ENCODE results near the gene PYROXD2. TPM values are rescaled to one million over a fixed set of nuclear protein-coding genes. Genes with fewer than 3 reads are reported as not detected.
"Not testable (repeated sequence)": the region's sequence is repeated elsewhere in the genome, so short reads cannot be mapped to it uniquely, and the experiment has no call there.

PYROXD2 gene
- polyA plus RNA-seq, 6 donors from 2014 or later: 0.35 to 4.2 (median 1.6) TPM; not detected in 1

DNA sequence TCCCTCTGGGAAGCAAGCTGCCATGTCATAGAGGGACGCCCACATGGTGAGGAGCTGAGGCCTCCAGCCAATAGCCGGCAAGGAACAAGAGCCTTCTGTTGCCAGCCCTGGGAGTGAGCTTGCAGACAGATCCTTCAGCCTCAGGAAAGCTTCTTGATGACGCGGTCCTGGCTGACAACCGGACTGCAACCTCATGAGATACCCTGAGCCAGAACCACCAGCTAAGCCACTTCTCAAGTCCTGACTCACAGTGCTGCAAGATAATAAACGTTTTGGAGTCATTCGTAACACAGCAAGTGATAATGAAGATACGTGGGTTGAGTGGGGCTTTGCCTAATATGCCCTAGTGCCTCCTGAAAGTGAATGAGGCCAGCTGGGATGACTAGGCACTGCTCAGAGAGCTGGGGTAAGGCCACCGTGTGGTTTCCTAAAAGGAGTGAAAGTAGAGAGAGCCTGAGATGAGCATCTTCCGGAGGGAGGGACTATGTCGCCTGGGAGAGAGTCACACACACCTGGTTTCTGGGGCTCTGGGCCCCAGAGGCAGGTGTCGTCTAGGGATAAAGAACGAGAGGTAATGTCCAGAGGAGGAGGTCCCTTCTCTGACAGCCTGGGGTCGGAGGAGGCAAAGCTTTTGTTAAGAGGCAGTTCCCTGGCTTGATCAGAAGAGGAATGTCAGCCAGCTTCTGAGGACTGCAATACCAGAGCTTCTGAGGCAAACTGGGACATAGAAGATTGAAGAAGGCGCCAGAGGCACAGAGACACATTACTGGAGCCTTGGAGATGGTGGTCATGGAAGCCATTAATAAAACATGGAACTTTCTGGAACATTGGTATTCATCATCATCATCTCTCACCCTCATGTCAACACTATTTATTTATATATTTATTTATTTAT lies 53.6 kb downstream of the PYROXD2 start:
- H3K9me3 Mint-ChIP-seq: no peaks in the 10 kb centered on the region
- H3K27ac Mint-ChIP-seq: peak overlapping the region in 3 of 6 donors; percentile 35 to 92 (median 61)
- no peak overlapping the region for H3K4me3 Mint-ChIP-seq
- peaks cover 22 to 27% (median 26%) of the 10 kb centered on the region in 3 donors for H3K4me1 Mint-ChIP-seq
- H3K36me3 Mint-ChIP-seq: no peaks in the 10 kb centered on the region
- peaks cover 0 to 7% (median 5%) of the 10 kb centered on the region in 3 donors for H3K27me3 Mint-ChIP-seq
- ATAC-seq (ENCODE audit: low read depth in 2 of 2): peak in 1 of 2 donors; percentile 43
- no peak for DNase-seq

DNA sequence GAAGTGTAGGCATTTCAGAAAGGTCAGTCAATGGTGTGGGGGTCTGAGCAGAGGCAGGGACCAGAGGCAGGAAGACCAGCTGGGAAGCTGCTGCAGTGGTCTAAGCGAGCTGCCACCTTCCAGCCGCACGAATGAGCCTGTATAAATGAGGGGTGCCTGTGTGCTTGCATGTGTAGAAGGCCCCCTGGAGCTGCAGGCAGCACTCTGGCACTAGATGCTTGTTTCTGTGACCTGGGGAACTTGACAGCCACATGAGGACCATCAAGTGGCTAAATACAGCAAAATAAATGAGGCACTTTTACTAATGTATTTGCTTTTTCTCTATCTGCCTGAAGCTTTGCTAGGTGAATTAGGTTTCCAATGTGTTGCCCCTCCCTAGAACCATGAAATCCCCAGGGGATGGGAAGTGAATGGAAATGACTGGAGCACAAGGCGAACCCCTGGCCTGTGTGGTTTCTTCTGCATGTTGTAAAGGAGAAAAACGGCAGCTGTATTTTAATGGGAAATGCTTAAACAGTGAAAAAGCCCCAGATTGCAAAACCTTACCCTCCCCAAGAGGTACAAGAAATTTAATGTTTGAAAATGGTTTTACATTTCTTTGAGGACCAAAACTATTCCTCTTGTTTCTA lies 57.7 kb downstream of the PYROXD2 start:
- Mint-ChIP-seq H3K4me3 (no peak overlapping the region), H3K9me3 (no peaks in the 10 kb centered on the region), H3K4me1 (peaks cover 15 to 31% (median 21%) of the 10 kb centered on the region in 3 donors), H3K27me3 (peaks cover 0 to 36% (median 25%) of the 10 kb centered on the region in 3 donors), H3K36me3 (no peaks in the 10 kb centered on the region), H3K27ac (peak overlapping the region in 1 of 6 donors; percentile 56)
- no peak for DNase-seq
- no peak for ATAC-seq (ENCODE audit: low read depth in 2 of 2)

DNA sequence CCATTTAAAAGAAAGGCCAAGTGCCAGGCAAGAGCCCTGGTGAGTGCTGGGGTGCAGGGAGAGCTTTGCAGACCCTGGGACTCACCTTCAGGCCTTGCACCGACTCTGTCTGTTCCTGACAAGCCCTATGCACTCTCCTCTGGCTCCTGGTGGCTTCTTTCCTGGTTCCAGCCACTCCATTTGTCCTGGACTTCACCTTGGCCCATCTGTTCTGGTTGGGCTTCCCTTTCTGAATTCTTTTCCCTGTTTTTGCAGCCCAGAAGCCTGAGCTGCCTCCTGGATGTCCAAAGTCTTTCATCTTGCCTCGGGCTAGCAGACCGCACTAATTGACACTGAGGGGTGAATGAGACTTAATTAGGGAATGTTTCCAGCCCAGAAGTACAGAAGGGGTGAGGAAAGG lies 60.5 kb downstream of the PYROXD2 start:
- H3K4me1 Mint-ChIP-seq: peaks cover 21 to 37% (median 27%) of the 10 kb centered on the region in 3 donors
- no peaks in the 10 kb centered on the region for H3K9me3 Mint-ChIP-seq
- no peaks in the 10 kb centered on the region for H3K36me3 Mint-ChIP-seq
- H3K27ac Mint-ChIP-seq: no peak overlapping the region
- no peak overlapping the region for H3K4me3 Mint-ChIP-seq
- DNase-seq: no peak
- no peak for ATAC-seq (ENCODE audit: low read depth in 2 of 2)
- H3K27me3 Mint-ChIP-seq: peaks cover 3 to 42% (median 25%) of the 10 kb centered on the region in 3 donors

DNA sequence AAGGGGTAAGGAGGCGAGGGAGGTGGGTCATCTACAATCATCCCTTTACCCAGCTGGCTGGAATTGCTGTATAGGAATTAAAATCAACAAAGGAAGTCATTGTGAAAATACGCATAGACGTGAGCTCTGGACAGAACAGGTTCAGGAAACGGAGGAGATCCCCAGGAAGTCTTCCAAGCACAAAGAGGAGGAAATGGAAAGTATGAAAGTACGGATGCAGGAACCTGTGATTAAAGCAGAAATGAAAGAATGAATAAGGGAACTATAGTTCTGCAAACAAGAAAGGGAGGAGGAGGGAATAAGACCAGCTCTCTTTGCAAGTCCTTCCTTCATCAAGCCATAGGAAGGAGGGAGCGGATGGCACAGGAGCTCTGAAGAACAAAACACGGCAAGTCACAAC lies 61.8 kb downstream of the PYROXD2 start:
- Mint-ChIP-seq H3K9me3 (peaks cover 0 to 4% (median 0%) of the 10 kb centered on the region in 7 donors), H3K4me3 (peak overlapping the region in 2 of 8 donors; percentile 26 to 48), H3K27me3 (peaks cover 5 to 38% (median 22%) of the 10 kb centered on the region in 3 donors), H3K27ac (peak overlapping the region in 2 of 6 donors; percentile 45 to 68), H3K4me1 (peaks cover 27 to 48% (median 39%) of the 10 kb centered on the region in 3 donors), H3K36me3 (no peaks in the 10 kb centered on the region)
- DNase-seq (no peak), ATAC-seq (ENCODE audit: low read depth in 2 of 2) (no peak)

DNA sequence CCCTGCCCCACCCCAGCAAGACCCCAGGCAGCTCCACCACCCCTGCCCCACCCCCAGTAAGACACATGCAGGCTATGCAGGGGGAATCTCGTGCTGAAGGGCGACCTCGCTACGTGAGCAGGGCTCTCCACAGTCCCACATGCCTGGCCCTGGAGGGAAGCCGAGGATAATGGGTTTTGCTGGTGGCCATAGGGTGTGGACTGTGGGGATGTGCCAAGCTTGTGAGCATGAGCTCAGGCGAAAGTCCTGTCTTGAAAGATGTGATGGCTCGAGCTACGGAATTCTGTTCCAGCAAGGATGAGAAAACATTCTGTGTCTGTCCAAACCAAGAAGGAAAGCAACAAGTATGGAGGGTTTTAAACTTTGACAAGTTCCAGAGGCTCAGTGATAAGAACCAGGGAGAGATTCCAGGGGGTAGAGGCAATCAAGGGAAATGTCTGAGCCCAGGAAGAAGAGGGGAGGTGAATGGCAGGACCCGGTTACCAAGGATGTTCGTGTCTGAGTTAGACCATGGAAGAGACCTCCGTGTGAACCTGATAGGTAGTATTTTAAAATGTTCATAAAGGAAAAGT lies 63.1 kb downstream of the PYROXD2 start:
- no peak for DNase-seq
- no peak for ATAC-seq (ENCODE audit: low read depth in 2 of 2)
- Mint-ChIP-seq H3K27ac (no peak overlapping the region), H3K4me1 (peaks cover 30 to 49% (median 41%) of the 10 kb centered on the region in 3 donors), H3K36me3 (peaks cover 0 to 5% of the 10 kb centered on the region in 2 donors), H3K4me3 (no peak overlapping the region), H3K27me3 (peaks cover 5 to 39% (median 20%) of the 10 kb centered on the region in 3 donors), H3K9me3 (peaks cover 0 to 10% (median 4%) of the 10 kb centered on the region in 7 donors)

DNA sequence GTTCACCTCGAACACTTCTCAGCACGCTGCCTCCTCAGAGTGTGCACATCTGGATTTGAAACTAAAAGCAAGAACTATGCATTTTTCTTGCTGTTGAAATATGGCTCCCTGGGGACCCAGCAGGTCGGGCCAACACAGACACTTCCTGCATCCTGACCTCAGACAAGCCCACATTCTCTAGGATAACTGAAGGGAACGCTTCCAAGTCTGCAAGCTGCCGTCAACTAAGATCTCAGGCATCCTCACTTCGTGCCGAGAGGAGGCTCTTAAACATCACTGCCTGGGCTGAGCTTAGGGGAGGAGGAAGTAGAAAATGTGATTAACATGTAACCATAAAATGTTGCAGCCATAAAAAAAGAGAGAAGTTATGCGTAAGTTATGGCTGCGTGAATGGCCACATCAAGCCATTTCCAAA lies 65.5 kb downstream of the PYROXD2 start:
- Mint-ChIP-seq H3K9me3 (peaks cover 3 to 22% (median 10%) of the 10 kb centered on the region in 7 donors), H3K4me3 (peak overlapping the region; percentile 76 to 93 (median 87)), H3K36me3 (peaks cover 0 to 16% of the 10 kb centered on the region in 2 donors), H3K4me1 (peaks cover 37 to 42% (median 41%) of the 10 kb centered on the region in 3 donors), H3K27ac (peak overlapping the region; percentile 16 to 86 (median 74)), H3K27me3 (peaks cover 5 to 36% (median 10%) of the 10 kb centered on the region in 3 donors)
- ATAC-seq (ENCODE audit: low read depth in 2 of 2) (peak; percentile 87 to 89), DNase-seq (peak; percentile 53)

DNA sequence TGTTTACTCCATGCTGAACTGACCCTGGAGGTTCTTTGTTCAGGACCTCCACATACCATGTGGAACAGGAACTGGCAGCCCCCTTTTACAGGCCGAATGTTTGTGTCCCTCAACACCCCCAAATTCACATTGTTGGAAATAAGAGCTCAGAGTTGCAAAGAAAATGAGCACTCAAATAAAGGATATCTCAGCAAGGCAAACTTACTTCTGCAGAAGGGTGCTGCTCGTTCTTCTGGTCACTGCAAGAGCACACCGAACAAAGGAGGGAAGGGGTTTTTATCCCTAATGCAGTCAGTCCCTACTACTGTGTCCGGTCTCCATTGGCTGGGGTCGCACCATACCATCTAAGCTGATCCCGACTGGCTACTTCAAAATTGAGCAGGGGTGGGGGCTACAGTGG lies 68.1 kb downstream of the PYROXD2 start:
- H3K9me3 Mint-ChIP-seq: peaks cover 3 to 22% (median 10%) of the 10 kb centered on the region in 7 donors
- H3K4me1 Mint-ChIP-seq: peaks cover 41 to 48% (median 43%) of the 10 kb centered on the region in 3 donors
- no peak for ATAC-seq (ENCODE audit: low read depth in 2 of 2)
- H3K4me3 Mint-ChIP-seq: peak overlapping the region in 1 of 8 donors; percentile 36
- DNase-seq: no peak
- peaks cover 0 to 12% (median 5%) of the 10 kb centered on the region in 3 donors for H3K27me3 Mint-ChIP-seq
- no peak overlapping the region for H3K27ac Mint-ChIP-seq
- H3K36me3 Mint-ChIP-seq: peaks cover 0 to 16% of the 10 kb centered on the region in 2 donors

DNA sequence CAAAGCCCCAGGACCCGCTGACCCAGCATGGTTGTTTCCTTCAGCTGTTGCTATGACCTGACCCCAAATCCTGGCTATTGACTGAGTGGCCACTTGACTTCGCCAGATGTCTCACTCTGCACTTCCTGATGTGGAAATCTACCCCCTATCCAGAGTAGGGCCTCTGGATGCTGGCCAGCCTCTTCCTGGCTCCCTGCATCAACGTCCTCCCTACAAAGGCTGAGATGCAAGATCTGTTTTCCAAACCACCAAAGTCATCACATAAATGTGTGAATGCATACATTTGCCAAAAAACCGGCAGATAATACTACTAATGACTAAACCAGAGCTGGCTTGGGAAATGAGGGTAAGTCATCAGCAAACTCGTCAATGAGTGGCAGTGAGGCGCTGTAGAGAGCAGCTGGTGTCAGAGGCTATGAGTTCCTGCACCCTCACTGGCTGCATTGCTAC lies 70.4 kb downstream of the PYROXD2 start:
- Mint-ChIP-seq H3K27ac (no peak overlapping the region), H3K36me3 (peaks cover 0 to 16% of the 10 kb centered on the region in 2 donors), H3K4me3 (no peak overlapping the region), H3K27me3 (peaks cover 0 to 11% (median 3%) of the 10 kb centered on the region in 3 donors), H3K4me1 (peaks cover 43 to 53% (median 52%) of the 10 kb centered on the region in 3 donors), H3K9me3 (peaks cover 3 to 22% (median 10%) of the 10 kb centered on the region in 7 donors)
- ATAC-seq (ENCODE audit: low read depth in 2 of 2) (no peak), DNase-seq (no peak)

DNA sequence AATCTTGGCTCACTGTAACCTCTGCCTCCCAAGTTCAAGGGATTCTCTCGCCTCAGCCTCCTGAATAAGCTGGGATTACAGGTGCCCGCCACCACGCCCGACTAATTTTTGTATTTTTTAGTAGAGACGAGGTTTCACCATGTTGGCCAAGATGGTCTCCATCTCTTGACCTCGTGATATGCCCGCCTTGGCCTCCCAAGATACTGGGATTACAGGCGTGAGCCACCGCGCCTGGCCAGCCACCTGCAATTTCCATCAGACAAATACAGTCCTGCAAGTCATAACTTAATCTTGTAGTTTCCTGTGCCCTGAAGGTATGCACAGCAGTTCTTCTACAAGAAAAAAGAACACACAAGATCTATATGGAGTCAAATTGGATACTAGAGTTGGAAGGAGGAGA lies 73.3 kb downstream of the PYROXD2 start:
- H3K36me3 Mint-ChIP-seq; ATAC-seq (ENCODE audit: low read depth in 2 of 2); H3K27me3 Mint-ChIP-seq; H3K27ac Mint-ChIP-seq; DNase-seq; H3K9me3 Mint-ChIP-seq: not testable (repeated sequence)
- Mint-ChIP-seq H3K4me1 (peaks cover 43 to 60% (median 53%) of the 10 kb centered on the region in 3 donors), H3K4me3 (peak overlapping the region in 5 of 8 donors; percentile 12 to 72 (median 35))

DNA sequence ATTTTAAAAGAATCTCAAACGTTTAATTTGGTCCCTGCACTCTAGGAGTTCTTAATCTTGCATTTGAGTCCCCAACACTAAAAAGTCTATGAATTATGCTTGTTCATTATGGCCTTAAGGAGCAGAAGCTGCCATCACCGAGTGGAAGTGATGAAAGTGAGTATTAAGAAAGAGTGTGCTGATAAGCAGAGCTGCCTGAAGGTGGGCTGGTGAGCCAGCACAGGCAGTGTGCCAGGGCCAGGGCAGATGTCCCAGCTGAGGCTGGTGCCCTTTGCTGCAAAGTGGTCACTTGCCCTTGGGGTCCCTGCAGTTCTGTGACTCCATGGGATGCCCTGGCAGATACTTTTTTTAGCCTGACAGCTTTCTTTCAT lies 74.1 kb downstream of the PYROXD2 start:
- Mint-ChIP-seq H3K36me3 (peaks cover 0 to 1% of the 10 kb centered on the region in 2 donors), H3K4me3 (peak overlapping the region in 7 of 8 donors; percentile 73 to 90 (median 82)), H3K9me3 (peaks cover 0 to 2% (median 0%) of the 10 kb centered on the region in 7 donors), H3K4me1 (peaks cover 40 to 61% (median 55%) of the 10 kb centered on the region in 3 donors), H3K27ac (peak overlapping the region in 2 of 6 donors; percentile 81 to 95), H3K27me3 (no peaks in the 10 kb centered on the region)
- ATAC-seq (ENCODE audit: low read depth in 2 of 2): no peak
- no peak for DNase-seq

DNA sequence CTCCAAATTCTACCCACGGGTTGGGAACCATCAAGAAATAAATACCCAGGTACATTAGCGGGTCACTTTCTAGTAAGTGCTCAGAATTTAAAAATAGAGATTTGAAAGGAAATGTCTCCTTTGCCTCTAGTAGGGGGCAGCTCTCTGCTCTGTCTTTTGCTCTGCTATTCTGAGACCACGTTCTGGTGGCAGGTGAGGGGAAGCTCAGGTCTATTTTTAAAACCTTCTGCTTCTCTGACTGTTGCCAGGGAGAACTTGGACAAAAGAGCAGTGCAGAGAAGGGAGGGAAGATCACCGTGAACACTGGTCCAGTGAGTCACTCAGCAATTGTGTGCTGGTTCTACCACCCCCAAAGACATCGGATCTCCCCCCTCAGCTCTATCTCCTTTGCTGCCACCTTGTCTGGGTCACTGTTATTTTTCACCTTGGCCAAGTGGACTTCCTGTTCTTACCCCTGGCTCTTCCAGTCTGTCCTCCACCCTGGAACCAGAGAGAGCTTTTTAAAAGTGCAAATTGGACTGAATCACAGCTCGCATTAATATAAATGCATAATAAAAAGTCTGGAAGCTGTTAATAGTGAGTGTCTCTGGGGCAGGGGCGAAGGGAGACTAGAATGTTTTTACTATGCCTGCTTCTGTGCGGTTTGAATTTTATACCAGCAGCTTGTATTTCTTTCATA lies 74.6 kb downstream of the PYROXD2 start:
- H3K4me3 Mint-ChIP-seq: peak overlapping the region; percentile 73 to 90 (median 83)
- peaks cover 0 to 1% (median 0%) of the 10 kb centered on the region in 7 donors for H3K9me3 Mint-ChIP-seq
- no peaks in the 10 kb centered on the region for H3K36me3 Mint-ChIP-seq
- peak; percentile 47 for DNase-seq
- ATAC-seq (ENCODE audit: low read depth in 2 of 2): peak; percentile 68 to 70
- peak overlapping the region; percentile 58 to 96 (median 90) for H3K27ac Mint-ChIP-seq
- peaks cover 40 to 61% (median 55%) of the 10 kb centered on the region in 3 donors for H3K4me1 Mint-ChIP-seq
- H3K27me3 Mint-ChIP-seq: no peaks in the 10 kb centered on the region

DNA sequence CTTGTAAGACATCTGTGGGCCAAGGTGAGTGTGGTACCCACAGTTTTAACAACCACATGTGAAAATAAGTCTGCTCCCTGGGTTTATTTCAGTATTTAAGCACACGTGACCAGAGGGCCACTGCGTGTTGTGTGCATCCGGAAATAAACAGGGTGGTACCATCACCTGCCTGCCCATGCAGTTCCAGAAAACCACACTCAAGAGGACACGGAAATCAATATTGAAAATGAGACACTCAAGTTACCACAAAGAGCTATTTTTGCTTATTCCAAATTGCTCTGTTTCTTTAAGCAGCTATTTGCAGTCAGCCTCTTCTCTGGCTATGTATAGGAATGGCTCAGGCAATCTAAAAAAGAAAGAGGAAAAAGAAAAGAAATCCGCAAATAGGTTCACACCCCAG lies 75.2 kb downstream of the PYROXD2 start:
- H3K4me3 Mint-ChIP-seq: peak overlapping the region; percentile 73 to 90 (median 83)
- H3K27ac Mint-ChIP-seq: peak overlapping the region; percentile 42 to 96 (median 90)
- no peaks in the 10 kb centered on the region for H3K27me3 Mint-ChIP-seq
- no peaks in the 10 kb centered on the region for H3K9me3 Mint-ChIP-seq
- ATAC-seq (ENCODE audit: low read depth in 2 of 2): peak; percentile 88 to 90
- H3K4me1 Mint-ChIP-seq: peaks cover 36 to 61% (median 59%) of the 10 kb centered on the region in 3 donors
- DNase-seq: peak; percentile 74
- H3K36me3 Mint-ChIP-seq: no peaks in the 10 kb centered on the region

Data from naive B cell (primary cell).